SK-N-SH treated with all-trans-retinoic acid at 6 μM for 48 hours (cell line): ENCODE data around the gene TTLL6.

Source experiments
- ATAC-seq: fragments of 200-7000 bp; cut with Tn5 transposase; 3 replicates; pipeline ENCODE4 v1.9.1; 2020; ENCODE audit warnings: mild to moderate bottlenecking, moderate library complexity
- ARNTL ChIP-seq: fragments of 450-650 bp; formaldehyde crosslinking; IDR thresholded peaks from 2 replicates; pipeline ENCODE4 v1.5.0; 2020; ENCODE audit warnings: low read depth, mild to moderate bottlenecking, moderate library complexity, borderline replicate concordance
- BACH2 ChIP-seq: fragments of 250-450 bp; sonication (Bioruptor Pico); IDR thresholded peaks from 2 replicates; pipeline ENCODE4 v1.9.0; 2021; ENCODE audit warnings: mild to moderate bottlenecking, borderline replicate concordance
- CREB5 ChIP-seq: fragments of 250-450 bp; sonication (Bioruptor Pico); IDR thresholded peaks from 2 replicates; pipeline ENCODE4 v1.5.1; 2020; ENCODE audit warnings: low read depth, mild to moderate bottlenecking, moderate library complexity
- CSRNP3 ChIP-seq: fragments of 250-450 bp; sonication (Bioruptor Pico); IDR thresholded peaks from 2 replicates; pipeline ENCODE4 v1.5.1; 2021; ENCODE audit warnings: mild to moderate bottlenecking, moderate library complexity
- ESRRG ChIP-seq: fragments of 250-450 bp; sonication (Bioruptor Pico); IDR thresholded peaks from 2 replicates; pipeline ENCODE4 v1.6.1; 2021; ENCODE audit warnings: mild to moderate bottlenecking
- GLIS3 ChIP-seq: fragments of 250-450 bp; sonication (Bioruptor Pico); IDR thresholded peaks from 2 replicates; pipeline ENCODE4 v1.5.0; 2020; ENCODE audit warnings: mild to moderate bottlenecking, moderate library complexity
- ISL1 ChIP-seq: fragments of 250-450 bp; sonication (Bioruptor Pico); IDR thresholded peaks from 2 replicates; pipeline ENCODE4 v2.1.2; 2022; ENCODE audit warnings: mild to moderate bottlenecking, moderate library complexity
- OSR1 ChIP-seq: fragments of 250-450 bp; sonication (Bioruptor Pico); IDR thresholded peaks from 2 replicates; pipeline ENCODE4 v1.8.0; 2022; ENCODE audit warnings: moderate library complexity, mild to moderate bottlenecking, inconsistent platforms
- PATZ1 ChIP-seq: fragments of 250-450 bp; sonication (Bioruptor Pico); IDR thresholded peaks from 2 replicates; pipeline ENCODE4 v1.8.0; 2020; ENCODE audit warnings: mild to moderate bottlenecking, moderate library complexity, borderline replicate concordance
- POU6F1 ChIP-seq: fragments of 250-450 bp; sonication (Bioruptor Pico); IDR thresholded peaks from 2 replicates; pipeline ENCODE4 v1.8.0; 2021; ENCODE audit warnings: low read depth, mild to moderate bottlenecking, moderate library complexity, borderline replicate concordance
- PPARA ChIP-seq: fragments of 250-450 bp; sonication (Bioruptor Pico); IDR thresholded peaks from 2 replicates; pipeline ENCODE4 v1.5.0; 2020; ENCODE audit warnings: mild to moderate bottlenecking, borderline replicate concordance
- RARB ChIP-seq: fragments of 250-450 bp; sonication (Bioruptor Pico); IDR thresholded peaks from 2 replicates; pipeline ENCODE4 v1.8.0; 2021; ENCODE audit warnings: mild to moderate bottlenecking, moderate library complexity
- SNAI2 ChIP-seq: fragments of 250-450 bp; sonication (Bioruptor Pico); IDR thresholded peaks from 2 replicates; pipeline ENCODE4 v1.5.0; 2020; ENCODE audit warnings: mild to moderate bottlenecking, moderate library complexity
- TCF4 ChIP-seq: fragments of 250-450 bp; sonication (Bioruptor Pico); IDR thresholded peaks from 2 replicates; pipeline ENCODE4 v1.8.0; 2021; ENCODE audit warnings: mild to moderate bottlenecking, moderate library complexity, borderline replicate concordance
- TOX ChIP-seq: fragments of 250-450 bp; sonication (Bioruptor Pico); IDR thresholded peaks from 2 replicates; pipeline ENCODE4 v1.8.0; 2021; ENCODE audit warnings: mild to moderate bottlenecking, moderate library complexity, borderline replicate concordance
- TSHZ2 ChIP-seq: fragments of 250-450 bp; sonication (Bioruptor Pico); IDR thresholded peaks from 2 replicates; pipeline ENCODE4 v1.5.0; 2020; ENCODE audit warnings: mild to moderate bottlenecking, moderate library complexity
- ZC3H10 ChIP-seq: fragments of 250-450 bp; sonication (Bioruptor Pico); IDR thresholded peaks from 2 replicates; pipeline ENCODE4 v1.5.1; 2021; ENCODE audit warnings: mild to moderate bottlenecking, moderate library complexity
- ZFP3 ChIP-seq: fragments of 250-450 bp; sonication (Bioruptor Pico); IDR thresholded peaks from 2 replicates; pipeline ENCODE4 v1.5.0; 2020; ENCODE audit warnings: mild to moderate bottlenecking, moderate library complexity
- ZFP30 ChIP-seq: fragments of 450-650 bp; formaldehyde crosslinking; IDR thresholded peaks from 2 replicates; pipeline ENCODE4 v1.5.0; 2022; ENCODE audit warnings: mild to moderate bottlenecking, moderate library complexity
- ZNF565 ChIP-seq: fragments of 450-650 bp; formaldehyde crosslinking; conservative IDR thresholded peaks from 2 replicates; pipeline ENCODE4 v1.5.0; 2020; ENCODE audit warnings: low read depth, mild to moderate bottlenecking, moderate library complexity
- ZNF70 ChIP-seq: fragments of 450-650 bp; formaldehyde crosslinking; IDR thresholded peaks from 2 replicates; pipeline ENCODE4 v1.5.0; 2020; ENCODE audit warnings: mild to moderate bottlenecking, moderate library complexity
- ZNF8 ChIP-seq: fragments of 450-650 bp; formaldehyde crosslinking; IDR thresholded peaks from 2 replicates; pipeline ENCODE4 v1.5.0; 2020; ENCODE audit warnings: mild to moderate bottlenecking, moderate library complexity

Gene TTLL6

GRCh38 chr17:48753794-48754499, 63.1 kb downstream of the TTLL6 start:
- TF ChIP-seq OSR1 (no peak), PATZ1 (CRISPR knock-in tag) (no peak), ZFP3 (CRISPR knock-in tag) (no peak)
- ATAC-seq: peak; percentile 6; the same call in 2 of the 3 replicates

- no peak for TF ChIP-seq ZNF70 (CRISPR knock-in tag)
- no peak for TF ChIP-seq ZNF8 (CRISPR knock-in tag)
- no peak for TF ChIP-seq SNAI2
- no peak for TF ChIP-seq POU6F1 (CRISPR knock-in tag)
- TF ChIP-seq GLIS3 (CRISPR knock-in tag): no peak
- no peak for TF ChIP-seq BACH2 (CRISPR knock-in tag)
- no peak for TF ChIP-seq PPARA (CRISPR knock-in tag)
- no peak for TF ChIP-seq CSRNP3 (CRISPR knock-in tag)
- no peak for TF ChIP-seq ZC3H10
- no peak for TF ChIP-seq ZNF565 (CRISPR knock-in tag)
- no peak for TF ChIP-seq ESRRG (CRISPR knock-in tag)
- TF ChIP-seq ISL1 (CRISPR knock-in tag): no peak
- ATAC-seq: no peak
These were observed 64.4 kb downstream of the TTLL6 start for GRCh38 chr17:48752399-48753288.

- no peak for ATAC-seq
- no peak for TF ChIP-seq ESRRG (CRISPR knock-in tag)
- no peak for TF ChIP-seq TSHZ2 (CRISPR knock-in tag)
- no peak for TF ChIP-seq CREB5 (CRISPR knock-in tag)
- TF ChIP-seq TOX (CRISPR knock-in tag): no peak
- no peak for TF ChIP-seq GLIS3 (CRISPR knock-in tag)
- TF ChIP-seq TCF4: no peak
- TF ChIP-seq ZC3H10: no peak
- no peak for TF ChIP-seq ZNF565 (CRISPR knock-in tag)
- no peak for TF ChIP-seq ZFP3 (CRISPR knock-in tag)
- no peak for TF ChIP-seq OSR1
- TF ChIP-seq RARB (CRISPR knock-in tag): no peak
- TF ChIP-seq BACH2 (CRISPR knock-in tag): no peak
- no peak for TF ChIP-seq POU6F1 (CRISPR knock-in tag)
- no peak for TF ChIP-seq ISL1 (CRISPR knock-in tag)
- no peak for TF ChIP-seq PATZ1 (CRISPR knock-in tag)
- TF ChIP-seq ZFP30: no peak
- no peak for TF ChIP-seq ARNTL (CRISPR knock-in tag)
- no peak for TF ChIP-seq PPARA (CRISPR knock-in tag)
These were observed 65.2 kb downstream of the TTLL6 start for GRCh38 chr17:48751733-48752398.
